Amygdala (tissue), 56 donors: ENCODE data around the gene KCNMA1.

Source experiments
- DNase-seq, 56 donors: peaks; one replicate each; lab custom pipeline; 2025; lab: John Stamatoyannopoulos, UW

The KCNMA1 gene

DNA sequence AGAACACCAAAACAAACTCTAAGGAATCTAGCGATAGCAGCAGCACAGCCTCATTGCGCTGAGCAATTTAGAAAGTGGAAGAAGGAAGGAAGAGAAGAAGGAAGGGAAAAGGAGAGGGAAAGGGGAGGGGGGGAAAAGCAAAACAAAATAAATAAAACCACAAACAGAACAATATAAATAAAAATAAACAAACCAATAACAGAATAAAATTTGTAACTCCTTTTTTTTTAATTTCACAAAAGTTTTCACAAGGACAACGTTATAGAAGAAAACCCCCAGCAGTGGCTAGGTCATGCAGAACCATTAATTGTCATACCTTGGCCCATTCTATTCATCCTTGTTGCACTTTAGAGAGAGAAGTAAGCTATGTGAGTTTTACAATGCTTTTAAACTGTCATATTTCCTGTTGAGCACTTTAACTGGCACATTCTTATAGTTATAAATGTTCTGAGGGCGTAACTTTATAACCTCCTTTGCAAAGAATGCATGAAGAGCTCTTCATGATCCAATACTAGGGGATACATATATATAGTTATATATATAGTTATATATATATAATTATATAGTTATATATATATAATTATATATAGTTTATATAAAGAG lies 752.8 kb downstream of the KCNMA1 start:
- DNase-seq, result no peak

DNA sequence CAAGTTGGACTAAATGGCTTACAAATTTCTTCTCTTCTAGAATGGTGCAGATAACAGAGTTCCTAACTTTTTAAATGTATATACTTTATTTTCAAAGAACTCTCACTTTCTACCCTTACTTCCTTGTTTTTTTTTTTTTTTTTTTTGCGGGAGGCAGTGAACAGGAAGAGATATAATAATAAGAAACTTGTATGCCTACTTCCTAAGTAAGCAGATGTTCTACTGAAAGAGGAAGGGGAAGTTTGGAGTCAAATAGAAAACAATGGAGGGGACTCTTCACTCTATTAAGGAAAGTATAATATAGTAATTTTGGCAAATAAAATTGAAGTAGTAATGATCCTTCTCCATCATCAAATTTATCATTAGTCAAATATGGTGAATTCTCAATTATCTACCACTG lies 754.0 kb downstream of the KCNMA1 start:
- no peak for DNase-seq

DNA sequence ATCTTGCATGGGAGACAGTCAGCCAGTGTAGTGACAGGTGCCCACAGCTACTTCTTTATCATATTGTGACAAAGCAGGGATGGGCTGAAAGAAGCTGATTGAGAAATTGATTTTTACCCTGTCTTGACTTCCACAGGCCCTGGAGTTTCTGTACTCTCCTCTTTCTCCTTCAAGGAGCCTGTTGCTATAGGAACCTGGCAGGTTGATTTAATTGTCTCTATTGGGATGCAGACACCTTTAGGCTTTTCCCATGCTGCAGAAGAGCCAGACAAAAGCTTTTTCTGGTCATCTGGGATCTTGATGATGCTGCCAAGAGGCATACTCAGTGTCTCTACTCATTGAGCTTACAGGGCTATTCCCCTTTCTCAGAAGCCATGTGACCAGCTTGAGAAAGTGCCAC lies 754.8 kb downstream of the KCNMA1 start:
- no peak for DNase-seq

DNA sequence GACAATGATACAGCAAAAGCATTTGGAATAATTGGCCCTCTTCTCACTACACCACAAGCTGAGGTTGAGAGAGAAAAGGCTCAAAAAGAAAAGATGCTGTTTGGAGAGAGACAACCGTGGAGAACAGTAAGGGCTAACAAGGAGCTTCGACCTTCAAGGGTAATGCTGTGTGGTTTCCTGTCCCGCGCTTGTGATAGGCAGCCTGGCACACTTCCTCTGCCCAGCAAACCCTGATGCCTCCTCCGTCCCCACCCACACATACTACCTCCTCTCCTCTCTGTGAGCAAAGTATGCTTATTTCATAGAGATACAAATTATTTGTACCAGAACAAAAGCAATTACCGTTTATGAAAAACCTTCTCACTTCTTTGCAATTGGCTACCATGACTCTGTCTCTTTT lies 755.4 kb downstream of the KCNMA1 start:
- DNase-seq, result peak in 4 of 56 donors; percentile 3 to 8 (median 4)

DNA sequence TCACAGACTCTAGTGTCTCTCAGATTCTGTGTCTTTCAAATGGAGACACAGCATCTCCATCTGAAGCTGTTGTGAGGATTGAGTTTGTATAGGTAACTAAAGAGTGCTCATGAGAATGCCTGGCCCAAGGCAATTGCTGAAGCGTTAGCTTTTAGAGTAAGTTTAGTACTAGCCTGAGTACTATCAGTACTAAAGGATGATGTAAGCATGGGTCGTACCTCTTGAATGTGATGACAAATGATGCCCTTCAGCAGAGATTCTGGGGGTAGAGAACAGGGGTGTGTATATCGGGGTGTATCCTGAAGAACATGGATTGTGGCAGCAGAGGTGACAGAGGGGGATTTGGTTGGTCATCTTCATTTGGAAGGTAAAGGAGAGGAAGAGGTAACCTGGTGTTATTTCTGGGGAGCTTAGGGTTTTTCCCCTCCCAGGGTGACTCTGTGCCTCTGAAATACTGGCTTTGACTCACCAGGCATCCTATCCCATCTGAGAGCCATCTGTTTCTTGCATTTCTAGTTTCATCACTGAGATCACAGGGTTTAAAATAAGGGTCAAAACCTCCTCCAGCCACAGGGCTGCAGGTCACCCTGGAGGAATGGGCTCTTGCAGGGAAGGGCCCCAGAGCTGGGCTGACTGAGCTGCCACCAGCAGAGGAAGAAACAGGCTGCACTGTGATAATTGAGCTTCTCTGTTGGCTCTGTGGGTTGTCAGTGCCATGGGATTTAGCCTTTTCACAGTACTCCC lies 756.0 kb downstream of the KCNMA1 start:
- no peak for DNase-seq

DNA sequence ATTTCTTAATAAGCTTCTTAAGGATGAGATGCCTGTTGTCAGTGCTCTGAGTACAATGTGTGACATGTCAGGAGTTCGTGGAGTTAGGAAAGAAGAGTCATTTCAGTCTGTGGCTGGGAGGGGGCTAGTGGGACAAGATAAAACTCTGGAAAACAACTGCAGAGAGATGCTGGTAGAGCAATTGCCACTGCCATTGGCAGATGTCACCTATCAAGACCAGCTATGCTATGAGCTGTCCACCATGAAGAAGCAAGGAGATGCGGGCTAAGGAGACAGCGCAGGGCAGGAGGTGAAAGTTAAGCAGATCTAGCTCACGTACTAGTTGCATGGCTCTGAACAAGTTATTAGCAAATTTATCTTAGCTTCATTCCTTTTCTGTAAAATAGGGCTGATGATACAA lies 756.7 kb downstream of the KCNMA1 start:
- no peak for DNase-seq

DNA sequence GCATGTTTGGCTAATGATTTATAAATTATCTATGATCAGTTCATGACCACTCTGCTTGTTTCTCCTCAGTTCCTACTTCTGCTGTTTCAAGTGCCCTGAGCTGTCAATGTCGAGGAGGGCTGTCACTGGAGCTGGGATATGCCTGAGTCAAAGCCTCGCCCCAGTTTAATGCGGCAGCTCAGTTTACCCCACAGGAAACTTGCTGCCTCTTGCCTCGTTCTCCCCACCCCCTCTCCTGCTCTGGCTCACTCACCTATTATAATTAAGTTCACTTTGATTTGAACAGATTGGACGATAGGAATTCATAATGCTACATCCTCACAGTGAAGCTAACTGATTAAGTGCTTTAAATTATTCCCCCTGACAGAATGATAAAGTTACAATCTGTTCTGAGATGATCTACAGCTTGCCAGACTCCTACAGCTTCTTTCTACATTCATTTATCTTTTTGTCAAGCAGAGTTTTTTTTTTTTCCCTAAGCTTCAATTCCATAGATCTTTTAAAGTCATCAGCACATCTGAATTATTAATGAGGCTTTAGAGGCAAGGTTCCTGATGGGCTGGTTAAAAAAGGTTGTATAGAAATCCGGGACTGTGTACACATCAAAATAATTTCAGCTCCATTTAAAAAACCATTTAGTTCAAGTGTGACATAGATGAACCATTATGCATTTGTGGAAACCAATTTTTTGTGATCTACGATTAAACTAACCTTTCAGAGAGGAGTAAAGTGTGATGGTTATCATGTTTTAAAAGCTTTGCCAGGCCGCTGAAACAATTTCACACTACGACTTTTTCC lies 758.3 kb downstream of the KCNMA1 start:
- no peak for DNase-seq

DNA sequence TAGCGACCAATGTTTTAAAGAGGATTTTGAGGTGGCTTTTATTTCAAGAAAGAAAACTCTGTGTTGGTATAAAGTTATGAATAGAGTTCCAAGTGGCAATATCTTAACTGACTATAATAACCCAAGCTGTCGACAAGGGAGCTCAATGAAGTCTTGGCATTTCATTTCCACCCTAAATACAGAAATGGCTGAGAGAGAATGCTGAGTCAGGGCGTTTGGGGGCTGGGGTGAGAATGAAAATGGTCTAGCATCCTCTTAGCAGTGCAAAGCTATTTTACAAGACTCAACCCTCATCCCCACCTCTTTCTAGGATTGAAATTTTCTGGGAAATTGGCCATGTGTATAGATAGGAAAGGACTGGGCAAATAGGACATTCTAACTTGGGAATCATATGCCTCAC lies 759.1 kb downstream of the KCNMA1 start:
- DNase-seq, result no peak

DNA sequence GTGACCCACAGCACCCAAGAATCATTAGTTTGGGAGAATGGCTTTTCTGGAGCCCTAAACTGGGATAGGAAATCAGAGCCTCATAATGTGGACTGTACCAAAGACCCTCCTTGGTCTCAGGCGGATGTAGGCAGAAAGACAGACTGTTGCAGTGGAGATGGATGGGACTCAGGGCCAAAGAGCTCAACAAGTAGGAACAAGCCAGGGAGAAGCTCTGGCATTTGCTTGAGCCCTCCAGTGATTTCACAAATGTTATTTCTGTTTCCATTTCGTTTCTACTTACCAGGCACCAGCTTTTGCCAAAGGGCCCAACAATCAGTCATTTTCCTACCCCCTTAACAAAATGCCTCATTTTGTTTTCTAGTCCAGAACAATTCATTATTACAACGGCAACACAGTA lies 762.7 kb downstream of the KCNMA1 start:
- DNase-seq, result no peak

DNA sequence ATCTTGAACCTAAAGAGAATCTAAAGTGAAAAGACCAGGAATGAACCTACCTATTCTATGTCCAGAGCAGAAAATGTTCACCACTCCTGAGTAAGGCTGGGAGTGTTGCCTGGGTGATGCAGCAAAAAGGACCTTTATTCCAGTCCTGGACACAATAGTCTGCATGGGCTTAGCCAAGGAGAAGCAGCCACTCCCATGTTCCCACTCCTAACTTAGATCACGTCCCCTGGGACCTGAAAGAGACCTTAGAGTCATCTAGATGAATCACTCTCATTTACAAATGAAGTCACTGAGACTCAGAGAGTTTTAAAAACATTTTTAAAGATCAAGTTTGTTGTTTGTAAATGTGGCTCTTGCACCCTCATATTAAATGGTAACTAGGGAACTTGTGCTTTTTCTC lies 763.4 kb downstream of the KCNMA1 start:
- no peak for DNase-seq

DNA sequence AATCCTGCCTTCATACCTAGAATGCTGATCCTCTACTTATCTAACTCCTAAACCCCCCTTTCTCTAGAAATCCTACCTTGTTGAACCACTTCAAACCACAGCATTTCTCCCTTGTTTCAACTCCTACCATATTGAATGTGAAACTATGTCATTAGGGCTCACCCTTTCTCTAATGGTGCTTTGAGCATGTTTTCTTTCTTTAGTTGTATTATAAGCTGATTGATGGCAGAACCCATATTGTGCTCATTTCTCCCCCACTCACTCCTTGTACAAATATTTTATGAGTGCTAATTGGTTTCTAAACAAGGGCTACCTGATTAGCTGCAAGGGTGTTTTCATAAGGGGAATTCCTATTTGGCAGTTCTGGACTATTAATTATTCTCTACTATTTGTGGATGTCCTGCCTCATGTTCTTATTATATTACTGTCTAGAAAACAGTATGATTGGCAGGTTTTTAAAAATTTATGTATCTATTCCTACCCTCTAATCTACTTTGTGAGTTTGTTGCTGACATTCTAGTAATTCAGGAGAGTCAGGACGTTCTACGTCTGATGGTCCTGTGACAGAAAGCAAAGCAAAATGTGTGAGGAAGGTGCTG lies 765.8 kb downstream of the KCNMA1 start:
- DNase-seq, result no peak

DNA sequence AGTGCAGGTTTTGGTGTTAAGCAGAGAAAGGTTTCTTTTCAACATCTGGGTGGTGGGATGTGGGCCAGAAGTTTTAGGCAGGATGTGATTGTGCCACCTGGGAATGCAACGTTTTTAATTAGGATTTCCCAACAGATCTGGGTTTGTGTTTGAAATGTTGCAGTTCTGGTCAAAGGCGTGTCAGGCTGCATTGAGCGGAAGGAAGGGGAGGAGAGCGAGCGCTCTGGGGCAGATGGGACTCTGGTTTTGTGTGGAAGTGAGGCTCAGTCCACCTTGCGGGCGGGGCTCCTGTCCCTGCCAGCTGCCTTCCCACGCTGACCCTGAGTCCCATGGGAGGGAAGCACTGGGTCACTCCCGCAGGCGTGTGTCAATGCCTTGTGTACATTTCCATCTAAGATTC lies 767.7 kb downstream of the KCNMA1 start:
- no peak for DNase-seq

DNA sequence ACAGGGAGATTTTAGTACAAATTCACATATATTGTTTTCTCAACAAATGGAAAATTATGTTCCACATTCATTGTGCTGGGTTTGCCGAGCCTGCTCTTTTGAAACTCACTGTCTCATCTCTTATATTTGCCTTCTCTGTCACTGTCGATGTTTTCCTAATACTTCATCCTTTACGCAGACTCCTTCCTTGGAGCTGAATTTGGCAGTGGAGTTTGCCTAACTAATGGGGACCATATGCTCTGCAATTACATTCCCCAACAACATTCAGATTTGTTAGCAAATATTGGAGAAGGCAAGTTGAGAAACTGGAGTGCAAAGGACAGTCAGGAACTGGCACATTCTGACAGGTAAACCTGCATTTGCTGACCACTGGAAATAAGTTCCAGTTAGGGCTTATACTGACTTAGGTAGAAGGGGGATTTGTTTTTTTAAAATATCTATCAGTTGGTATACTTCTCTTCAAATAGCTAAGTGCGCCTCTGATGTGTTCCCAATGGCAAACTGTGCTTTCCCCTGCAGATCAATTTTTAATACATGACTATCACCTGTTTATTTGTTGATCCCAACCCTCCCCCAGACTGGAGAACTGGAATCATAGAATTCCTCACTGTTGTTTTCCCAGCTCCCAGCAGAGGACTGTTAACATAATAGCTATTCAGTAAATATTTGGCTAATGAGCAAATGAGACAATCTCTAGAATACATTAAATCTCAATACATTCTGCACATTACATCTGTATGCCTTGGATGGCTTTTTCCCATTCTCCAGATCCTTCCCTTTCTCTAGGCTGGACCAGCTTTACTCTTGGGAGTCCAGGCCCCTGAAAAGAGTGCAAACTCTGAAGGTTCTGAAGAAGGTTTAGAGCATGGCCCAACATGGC lies 769.3 kb downstream of the KCNMA1 start:
- no peak for DNase-seq

DNA sequence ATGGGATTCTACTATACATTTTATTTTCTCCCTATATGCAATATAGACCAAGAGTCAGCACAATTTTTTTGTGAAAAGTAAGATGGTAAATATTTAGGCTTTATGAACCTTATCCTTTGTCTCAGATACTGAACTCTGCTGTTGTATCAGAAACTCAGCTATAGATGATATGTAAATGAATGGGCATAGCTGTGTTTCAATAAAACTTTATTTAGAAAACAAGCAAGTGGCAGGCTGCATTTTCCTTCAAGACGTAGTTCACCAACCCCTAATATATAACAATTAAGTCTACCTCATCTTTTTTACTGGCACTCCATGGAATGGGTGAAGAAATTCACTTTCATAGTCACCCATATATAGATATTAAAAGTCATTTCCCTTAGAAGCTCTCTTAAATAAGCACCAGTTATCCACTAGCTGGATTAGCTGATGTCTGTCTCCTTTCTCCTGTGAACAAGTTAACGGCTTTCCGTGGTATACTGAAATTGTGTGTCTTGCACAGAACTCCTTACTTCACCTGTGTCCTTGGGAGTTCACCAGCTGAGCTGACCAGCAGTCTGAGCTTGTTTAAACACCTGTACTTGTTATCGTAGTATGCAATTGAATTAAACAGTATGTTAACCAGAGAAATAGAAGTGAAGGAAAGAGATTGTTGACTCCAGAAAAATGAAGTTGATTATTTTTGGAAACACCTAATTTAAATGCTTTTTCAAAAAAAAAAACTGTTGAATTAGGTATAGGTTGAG lies 770.6 kb downstream of the KCNMA1 start:
- DNase-seq, result no peak

DNA sequence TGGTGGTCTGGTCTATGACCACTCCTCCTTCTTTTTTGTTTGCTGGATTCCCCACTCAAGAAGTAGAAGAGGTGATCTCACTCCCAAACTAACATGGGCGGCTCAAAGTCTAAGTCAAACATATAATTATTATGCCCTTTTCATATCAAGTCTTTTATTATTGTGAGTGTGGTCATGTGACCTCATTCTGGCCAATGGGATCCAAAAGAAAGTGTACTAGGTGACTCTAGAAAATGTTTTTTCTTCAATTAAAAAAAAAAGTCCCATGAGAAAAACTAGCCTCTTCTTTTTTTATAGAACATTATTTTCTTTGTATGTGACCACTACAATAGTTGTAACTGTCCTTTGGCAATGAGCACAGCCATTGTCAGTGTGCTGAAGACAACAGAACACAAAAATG lies 772.7 kb downstream of the KCNMA1 start:
- no peak for DNase-seq

DNA sequence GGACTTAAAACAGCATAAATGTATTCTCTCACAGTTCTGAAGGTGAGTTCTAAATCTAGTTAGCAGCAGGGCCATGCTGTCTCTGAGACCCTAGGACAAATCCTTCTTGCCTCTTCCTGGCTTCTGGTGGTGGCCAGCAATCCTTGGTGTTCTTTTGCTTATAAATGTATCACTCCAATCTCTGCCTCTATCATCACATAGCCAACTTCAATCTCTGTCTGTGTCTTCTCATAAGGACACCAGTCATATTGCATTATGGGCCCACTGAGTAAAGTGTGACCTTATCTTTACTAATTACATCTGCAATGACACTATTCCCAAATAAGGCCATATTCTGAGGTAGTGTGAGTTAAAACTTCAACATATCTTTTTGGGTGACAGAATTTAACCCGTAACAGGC lies 778.9 kb downstream of the KCNMA1 start:
- no peak for DNase-seq

DNA sequence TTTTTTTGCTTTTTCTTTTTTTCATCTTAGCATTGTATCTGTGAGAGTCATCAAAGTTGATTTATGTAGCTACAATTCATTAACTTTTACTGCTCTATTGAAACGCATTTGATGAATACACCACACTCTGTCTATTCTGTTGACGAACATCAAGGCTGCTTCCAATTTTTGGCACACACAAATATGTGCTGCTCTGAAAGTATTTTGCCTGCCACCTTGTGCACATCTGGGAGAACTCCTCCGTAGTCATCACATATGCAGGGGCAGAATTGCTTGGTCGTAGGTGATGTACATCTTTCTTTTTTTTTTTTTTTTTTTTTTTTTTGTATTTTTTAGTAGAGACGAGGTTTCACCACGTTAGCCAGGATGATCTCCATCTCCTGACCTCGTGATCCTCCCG lies 796.8 kb downstream of the KCNMA1 start:
- no peak for DNase-seq

DNA sequence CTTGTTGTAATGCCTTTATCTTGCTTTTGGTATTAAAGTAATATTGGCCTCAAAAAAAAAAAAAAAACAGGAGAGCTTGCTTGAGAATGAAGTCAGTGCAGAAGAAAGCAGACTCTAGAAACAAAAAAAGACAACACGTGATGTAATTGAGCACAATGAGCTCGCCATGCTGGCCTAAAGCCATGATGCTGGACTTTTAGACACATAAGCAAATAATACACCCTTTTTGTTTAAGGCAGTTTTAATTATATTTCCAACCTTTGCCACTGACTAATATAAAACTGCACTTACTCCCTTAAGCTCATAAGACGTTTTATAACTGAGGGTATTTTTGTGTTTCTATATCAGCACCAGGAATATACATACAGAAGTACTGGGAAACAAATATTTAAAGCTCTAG lies 798.3 kb downstream of the KCNMA1 start:
- DNase-seq, result no peak

DNA sequence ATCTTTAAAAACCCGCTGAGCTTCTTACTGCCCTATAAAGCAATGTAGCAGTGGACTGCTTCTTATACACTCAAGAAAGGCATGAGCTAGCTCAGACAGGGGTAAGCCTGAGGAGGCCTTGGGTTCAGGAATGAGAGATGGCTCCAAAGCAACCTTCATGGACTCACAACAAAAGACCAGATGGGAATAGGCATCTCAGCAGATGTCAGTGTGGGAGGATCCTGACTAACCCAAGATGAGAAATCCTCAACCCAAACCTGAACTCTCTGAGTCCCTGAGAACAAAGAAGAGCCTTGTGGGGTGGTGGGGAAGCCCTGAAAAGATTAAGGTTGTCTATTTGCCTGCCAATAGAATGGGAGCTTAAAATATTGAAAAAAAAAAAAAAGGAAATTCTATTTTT lies 807.4 kb downstream of the KCNMA1 start:
- DNase-seq, result no peak

DNA sequence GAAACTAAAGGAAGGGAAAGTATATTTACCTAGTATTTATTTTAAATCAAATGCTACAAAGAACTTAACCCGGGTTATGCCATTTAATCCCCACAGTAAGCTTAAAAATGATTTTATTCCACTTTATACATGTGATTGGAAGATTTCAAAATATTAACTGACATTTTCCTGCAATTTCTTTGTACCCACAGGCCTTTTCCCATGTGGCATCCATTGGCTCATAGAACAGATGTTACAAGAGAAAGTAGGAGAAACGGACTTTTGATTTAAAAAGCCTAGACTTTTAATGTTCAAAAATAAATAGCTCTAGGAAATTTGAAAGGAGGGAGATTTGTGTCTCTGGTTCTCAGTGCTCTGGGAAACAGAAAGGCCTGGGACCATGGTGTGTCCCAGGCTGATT lies 807.9 kb downstream of the KCNMA1 start:
- DNase-seq, result no peak
